K562 (cell line): Measurements from ENCODE around the gene HRCT1. TPM values are rescaled to one million over a fixed set of nuclear protein-coding genes. Genes with fewer than 3 reads are reported as not detected.
A peak's percentile ranks its signal among the peaks of the same experiment; 100 is the strongest.

ENCODE experiments used
- BCL6 ChIP-seq: fragments of 250-450 bp; sonication (Bioruptor Pico); IDR thresholded peaks from 2 replicates; pipeline ENCODE4 v1.4.0; 2020
- CBFA2T2 ChIP-seq: fragments of 450-650 bp; conservative IDR thresholded peaks from 2 replicates; pipeline ENCODE4 v1.6.1; 2017; ENCODE audit warnings: mild to moderate bottlenecking
- CEBPG ChIP-seq, 3 experiments: fragments of 200-800 bp in 1 of 3; sonication (Bioruptor generic) in 1 of 3; sonication (generic) in 1 of 3; formaldehyde crosslinking in 1 of 3; IDR thresholded peaks in 2 of 3; conservative IDR thresholded peaks in 1 of 3; 2 replicates each; pipeline versions ENCODE4 v1.6.1 to v1.8.0; 2016 to 2022; ENCODE audit warnings: missing compliant biosample characterization in 2 of 3, missing genetic modification characterization in 2 of 3, mild to moderate bottlenecking in 1 of 3, missing genetic modification reagents in 1 of 3
- CREB1 ChIP-seq, 2 experiments: sonication (generic) in 1 of 2; formaldehyde crosslinking in 1 of 2; IDR thresholded peaks; 2 replicates each; pipeline versions ENCODE4 v1.6.1 to v1.8.0; 2012 to 2022; ENCODE audit warnings: inconsistent platforms in 1 of 2, mild to moderate bottlenecking in 1 of 2, missing genetic modification reagents in 1 of 2, moderate library complexity in 1 of 2
- E2F4 ChIP-seq: sonication (generic); formaldehyde crosslinking; IDR thresholded peaks from 2 replicates; pipeline ENCODE4 v1.8.0; 2022; ENCODE audit warnings: mild to moderate bottlenecking, low read depth, missing genetic modification reagents
- EP300 ChIP-seq: IDR thresholded peaks from 2 replicates; pipeline ENCODE4 v1.6.1; 2012; ENCODE audit warnings: low read length, improper control_type of control experiment
- ETV5 ChIP-seq: sonication (generic); formaldehyde crosslinking; IDR thresholded peaks from 2 replicates; pipeline ENCODE4 v1.4.0; 2020; ENCODE audit warnings: low read depth, mild to moderate bottlenecking, missing genetic modification reagents
- GATA2 ChIP-seq: sonication (generic); formaldehyde crosslinking; IDR thresholded peaks from 2 replicates; pipeline ENCODE4 v1.4.0; 2020; ENCODE audit warnings: mild to moderate bottlenecking, missing genetic modification reagents
- HDAC6 ChIP-seq: IDR thresholded peaks from 2 replicates; pipeline ENCODE4 v1.6.1; 2012; ENCODE audit warnings: low read depth, mild to moderate bottlenecking, control low read depth, inconsistent platforms, low read length, moderate library complexity
- ID3 ChIP-seq, 2 experiments: fragments of 250-450 bp in 1 of 2; fragments of 450-650 bp in 1 of 2; sonication (Bioruptor Pico) in 1 of 2; IDR thresholded peaks; 2 replicates each; pipeline versions ENCODE4 v1.6.1 to v1.8.0; 2016 to 2021; ENCODE audit warnings: mild to moderate bottlenecking in 2 of 2, moderate library complexity in 2 of 2, missing compliant biosample characterization in 1 of 2, missing genetic modification characterization in 1 of 2
- KDM1A ChIP-seq, 2 experiments: fragments of 450-650 bp; IDR thresholded peaks; 2 replicates each; pipeline ENCODE4 v1.6.1; 2016; ENCODE audit warnings: mild to moderate bottlenecking in 2 of 2
- NEUROD1 ChIP-seq: fragments of 150-350 bp; IDR thresholded peaks from 2 replicates; pipeline ENCODE4 v1.6.1; 2014; ENCODE audit warnings: borderline replicate concordance, low read length, low read depth; ENCODE audit not compliant: partially characterized antibody
- NFIC ChIP-seq: fragments of 450-650 bp; IDR thresholded peaks from 2 replicates; pipeline ENCODE4 v1.6.1; 2017; ENCODE audit warnings: mild to moderate bottlenecking, inconsistent platforms
- NFRKB ChIP-seq: fragments of 450-650 bp; IDR thresholded peaks from 2 replicates; pipeline ENCODE4 v1.6.1; 2016; ENCODE audit warnings: low read depth
- NFYB ChIP-seq: IDR thresholded peaks from 2 replicates; pipeline ENCODE4 v1.6.1; 2011; ENCODE audit warnings: mild to moderate bottlenecking, moderate library complexity; ENCODE audit not compliant: insufficient read length; ENCODE audit errors: extremely low read depth
- POLR2H ChIP-seq: IDR thresholded peaks from 2 replicates; pipeline ENCODE4 v1.6.1; 2016; ENCODE audit warnings: missing genetic modification characterization, low read depth, mild to moderate bottlenecking, control low read depth, missing compliant biosample characterization, moderate library complexity
- RBM17 ChIP-seq: fragments of 200-400 bp; formaldehyde crosslinking; IDR thresholded peaks from 2 replicates; pipeline ENCODE4 v1.6.1; 2017; ENCODE audit warnings: low read depth, mild to moderate bottlenecking, low read length, borderline replicate concordance
- SP2 ChIP-seq: IDR thresholded peaks from 2 replicates; pipeline ENCODE4 v1.6.1; 2011; ENCODE audit warnings: mild to moderate bottlenecking, low read depth, low read length, moderate library complexity; ENCODE audit not compliant: poor library complexity, severe bottlenecking; ENCODE audit errors: extremely low read depth
- SRSF3 ChIP-seq: fragments of 200-400 bp; formaldehyde crosslinking; IDR thresholded peaks from 2 replicates; pipeline ENCODE4 v1.6.1; 2016; ENCODE audit warnings: mild to moderate bottlenecking, low read length, moderate library complexity; ENCODE audit not compliant: insufficient read depth
- TFE3 ChIP-seq: fragments of 450-650 bp; formaldehyde crosslinking; IDR thresholded peaks from 2 replicates; pipeline ENCODE4 v1.4.0; 2020; ENCODE audit warnings: mild to moderate bottlenecking, mixed read lengths
- TRIM24 ChIP-seq, 2 experiments: fragments of 450-650 bp; IDR thresholded peaks; 2 replicates each; pipeline ENCODE4 v1.6.1; 2016
- ZNF280B ChIP-seq: fragments of 250-450 bp; sonication (Bioruptor Pico); IDR thresholded peaks from 2 replicates; pipeline ENCODE4 v1.5.1; 2021; ENCODE audit warnings: mild to moderate bottlenecking
- ZNF717 ChIP-seq: fragments of 250-450 bp; sonication (Bioruptor Pico); IDR thresholded peaks from 2 replicates; pipeline ENCODE4 v1.5.0; 2021
- ZNF77 ChIP-seq: fragments of 250-450 bp; sonication (Bioruptor Pico); IDR thresholded peaks from 2 replicates; pipeline ENCODE4 v1.5.0; 2020
- polyA plus RNA-seq, 8 experiments: library from polyadenylated mRNA; depleted of rRNA in 4 of 8; stranded (reverse) in 5 of 8; unstranded in 3 of 8; fragments of >200 nt; fragmentation: Nextera tagmentation in 2 of 8; fragmentation: Illumina TruSeq in 1 of 8; extraction: Ambion mirVana in 2 of 8; extraction: Trizol in 1 of 8; gene quantifications; 2 replicates each; pipeline versions ENCODE4 v1.2.1 to v1.2.3, GENCODE V29; 2011 to 2014; ENCODE audit warnings: inconsistent platforms in 1 of 8, missing spikeins in 1 of 8
- total RNA-seq, 7 experiments: library from RNA; depleted of rRNA in 6 of 7; stranded (reverse); fragments of >200 nt in 6 of 7; fragmentation: Illumina TruSeq in 2 of 7; extraction: Trizol in 2 of 7; gene quantifications; 2 replicates each; pipeline versions ENCODE4 v1.2.1 to v1.2.3, GENCODE V29; 2011 to 2021; ENCODE audit warnings: low replicate concordance in 1 of 7

HRCT1 gene
- total and polyA plus RNA-seq, 9 of the 15 experiments (the other 6 are each of a cell fraction or from before 2014, with no cell fraction given), result 0.40 TPM; not detected in 8

- no peak for TF ChIP-seq GATA2
- TF ChIP-seq ETV5 (CRISPR knock-in tag), result no peak
- no peak for TF ChIP-seq SP2
- TF ChIP-seq NFYB, result no peak
- no peak for TF ChIP-seq HDAC6
- TF ChIP-seq RBM17, result no peak
- TF ChIP-seq ID3 (CRISPR knock-in tag; IDR thresholded peaks at IDR 0.05), result no peak
- TF ChIP-seq ID3 (tag; IDR thresholded peaks at IDR 0.05), result 0 out of 2 replicates have a peak, but pooled peaks have one; percentile 20
- no peak for TF ChIP-seq E2F4
- TF ChIP-seq CREB1 (IDR thresholded peaks at IDR 0.05), result 0 out of 2 replicates have a peak, but pooled peaks have one; percentile 21
- no peak for TF ChIP-seq CREB1 (CRISPR knock-in tag; IDR thresholded peaks at IDR 0.05)
- TF ChIP-seq ZNF280B, result no peak
- TF ChIP-seq CEBPG (CRISPR knock-in tag; IDR thresholded peaks at IDR 0.05), result no peak; the same call in 1 of the 2 replicates
- TF ChIP-seq CEBPG (tag; conservative IDR thresholded peaks at IDR 0.05 in 1 of 2, IDR thresholded peaks at IDR 0.05 in 1 of 2), result peak; percentile 23 to 48; a peak in 2 of 4 replicates
- no peak; the same call in 1 of the 2 replicates for TF ChIP-seq NFRKB
- TF ChIP-seq NEUROD1, result no peak
- TF ChIP-seq EP300, result peak; percentile 59; the same call in 1 of the 2 replicates
- TF ChIP-seq KDM1A (IDR thresholded peaks at IDR 0.05), result peak; percentile 34 to 46; a peak in 1 of 4 replicates
- peak; percentile 46 to 55; a peak in 2 of 4 replicates for TF ChIP-seq TRIM24 (IDR thresholded peaks at IDR 0.05)
- no peak for TF ChIP-seq POLR2H (tag)
- peak; percentile 89 for TF ChIP-seq CBFA2T2
- no peak for TF ChIP-seq ZNF717 (CRISPR knock-in tag)
- no peak for TF ChIP-seq SRSF3
- no peak for TF ChIP-seq BCL6 (CRISPR knock-in tag)
- TF ChIP-seq ZNF77 (CRISPR knock-in tag), result no peak
- TF ChIP-seq NFIC, result peak; percentile 58; the same call in 1 of the 2 replicates
- no peak for TF ChIP-seq TFE3 (CRISPR knock-in tag)
These were observed 12.8 kb downstream of the HRCT1 start (continued) for GRCh38 chr9:35918780-35919179.
